SK-N-SH treated with all-trans-retinoic acid at 6 μM for 48 hours (cell line): Measurements from ENCODE around the gene MMP25.

Experiments
- ARNTL ChIP-seq: fragments of 450-650 bp; formaldehyde crosslinking; IDR thresholded peaks from 2 replicates; pipeline ENCODE4 v1.5.0; 2020; ENCODE audit warnings: low read depth, mild to moderate bottlenecking, moderate library complexity, borderline replicate concordance
- ESRRG ChIP-seq: fragments of 250-450 bp; sonication (Bioruptor Pico); IDR thresholded peaks from 2 replicates; pipeline ENCODE4 v1.6.1; 2021; ENCODE audit warnings: mild to moderate bottlenecking
- OSR1 ChIP-seq: fragments of 250-450 bp; sonication (Bioruptor Pico); IDR thresholded peaks from 2 replicates; pipeline ENCODE4 v1.8.0; 2022; ENCODE audit warnings: moderate library complexity, mild to moderate bottlenecking, inconsistent platforms
- SNAI2 ChIP-seq: fragments of 250-450 bp; sonication (Bioruptor Pico); IDR thresholded peaks from 2 replicates; pipeline ENCODE4 v1.5.0; 2020; ENCODE audit warnings: mild to moderate bottlenecking, moderate library complexity
- ZC3H10 ChIP-seq: fragments of 250-450 bp; sonication (Bioruptor Pico); IDR thresholded peaks from 2 replicates; pipeline ENCODE4 v1.5.1; 2021; ENCODE audit warnings: mild to moderate bottlenecking, moderate library complexity
- ZFP3 ChIP-seq: fragments of 250-450 bp; sonication (Bioruptor Pico); IDR thresholded peaks from 2 replicates; pipeline ENCODE4 v1.5.0; 2020; ENCODE audit warnings: mild to moderate bottlenecking, moderate library complexity
- ZFP30 ChIP-seq: fragments of 450-650 bp; formaldehyde crosslinking; IDR thresholded peaks from 2 replicates; pipeline ENCODE4 v1.5.0; 2022; ENCODE audit warnings: mild to moderate bottlenecking, moderate library complexity
- ZNF565 ChIP-seq: fragments of 450-650 bp; formaldehyde crosslinking; conservative IDR thresholded peaks from 2 replicates; pipeline ENCODE4 v1.5.0; 2020; ENCODE audit warnings: low read depth, mild to moderate bottlenecking, moderate library complexity
- TF ChIP-seq, protein P1 (sequence below): fragments of 250-450 bp; sonication (Bioruptor Pico); IDR thresholded peaks from 2 replicates; pipeline ENCODE4 v1.8.0; 2021; ENCODE audit warnings: low read depth, mild to moderate bottlenecking, moderate library complexity, borderline replicate concordance
- TF ChIP-seq, protein P2 (sequence below): fragments of 250-450 bp; sonication (Bioruptor Pico); IDR thresholded peaks from 2 replicates; pipeline ENCODE4 v1.5.0; 2020; ENCODE audit warnings: mild to moderate bottlenecking, moderate library complexity
- TF ChIP-seq, protein P3 (sequence below): fragments of 250-450 bp; sonication (Bioruptor Pico); IDR thresholded peaks from 2 replicates; pipeline ENCODE4 v1.8.0; 2020; ENCODE audit warnings: mild to moderate bottlenecking, moderate library complexity, borderline replicate concordance

DNA sequence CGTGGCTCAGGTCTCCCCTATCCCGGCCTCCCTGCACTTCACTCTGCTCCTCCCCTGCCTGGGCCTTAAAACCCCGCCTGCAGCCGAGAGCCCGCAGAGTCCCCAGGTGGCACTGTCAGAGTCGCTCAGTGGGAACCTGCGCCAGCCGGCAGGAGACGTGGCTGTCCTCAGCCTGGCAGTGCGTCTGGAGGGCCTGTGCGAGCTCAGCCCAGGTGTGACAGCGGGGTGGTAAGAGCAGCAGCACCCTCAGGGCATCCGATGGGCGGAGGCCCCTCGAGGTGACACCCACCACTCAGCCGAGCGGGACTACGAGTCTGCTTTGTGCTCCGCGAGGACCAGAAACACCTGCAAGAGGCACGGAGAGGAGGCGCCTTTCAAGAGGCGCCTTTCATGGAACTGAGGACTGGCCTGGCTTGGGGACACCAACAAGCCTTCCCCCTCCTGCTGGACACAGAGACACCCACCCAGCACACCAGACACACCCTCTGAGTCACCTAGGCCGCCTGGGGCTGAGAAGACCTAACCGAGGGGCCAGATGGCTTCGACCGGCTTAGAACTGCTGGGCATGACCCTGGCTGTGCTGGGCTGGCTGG lies 33.4 kb upstream of the MMP25 start, which contains the start of gene CLDN9:
- TF ChIP-seq, protein P1, sequence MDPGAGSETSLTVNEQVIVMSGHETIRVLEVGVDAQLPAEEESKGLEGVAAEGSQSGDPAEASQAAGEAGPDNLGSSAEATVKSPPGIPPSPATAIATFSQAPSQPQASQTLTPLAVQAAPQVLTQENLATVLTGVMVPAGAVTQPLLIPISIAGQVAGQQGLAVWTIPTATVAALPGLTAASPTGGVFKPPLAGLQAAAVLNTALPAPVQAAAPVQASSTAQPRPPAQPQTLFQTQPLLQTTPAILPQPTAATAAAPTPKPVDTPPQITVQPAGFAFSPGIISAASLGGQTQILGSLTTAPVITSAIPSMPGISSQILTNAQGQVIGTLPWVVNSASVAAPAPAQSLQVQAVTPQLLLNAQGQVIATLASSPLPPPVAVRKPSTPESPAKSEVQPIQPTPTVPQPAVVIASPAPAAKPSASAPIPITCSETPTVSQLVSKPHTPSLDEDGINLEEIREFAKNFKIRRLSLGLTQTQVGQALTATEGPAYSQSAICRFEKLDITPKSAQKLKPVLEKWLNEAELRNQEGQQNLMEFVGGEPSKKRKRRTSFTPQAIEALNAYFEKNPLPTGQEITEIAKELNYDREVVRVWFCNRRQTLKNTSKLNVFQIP (CRISPR knock-in tag) = no peak
- TF ChIP-seq ZFP3 (CRISPR knock-in tag) (no peak), ZC3H10 (CRISPR knock-in tag) (no peak), ZFP30 (CRISPR knock-in tag) (no peak), ESRRG (CRISPR knock-in tag) (no peak), SNAI2 (CRISPR knock-in tag) (no peak), OSR1 (CRISPR knock-in tag) (no peak), ZNF565 (CRISPR knock-in tag) (no peak), ARNTL (CRISPR knock-in tag) (no peak)
- TF ChIP-seq, protein P2, sequence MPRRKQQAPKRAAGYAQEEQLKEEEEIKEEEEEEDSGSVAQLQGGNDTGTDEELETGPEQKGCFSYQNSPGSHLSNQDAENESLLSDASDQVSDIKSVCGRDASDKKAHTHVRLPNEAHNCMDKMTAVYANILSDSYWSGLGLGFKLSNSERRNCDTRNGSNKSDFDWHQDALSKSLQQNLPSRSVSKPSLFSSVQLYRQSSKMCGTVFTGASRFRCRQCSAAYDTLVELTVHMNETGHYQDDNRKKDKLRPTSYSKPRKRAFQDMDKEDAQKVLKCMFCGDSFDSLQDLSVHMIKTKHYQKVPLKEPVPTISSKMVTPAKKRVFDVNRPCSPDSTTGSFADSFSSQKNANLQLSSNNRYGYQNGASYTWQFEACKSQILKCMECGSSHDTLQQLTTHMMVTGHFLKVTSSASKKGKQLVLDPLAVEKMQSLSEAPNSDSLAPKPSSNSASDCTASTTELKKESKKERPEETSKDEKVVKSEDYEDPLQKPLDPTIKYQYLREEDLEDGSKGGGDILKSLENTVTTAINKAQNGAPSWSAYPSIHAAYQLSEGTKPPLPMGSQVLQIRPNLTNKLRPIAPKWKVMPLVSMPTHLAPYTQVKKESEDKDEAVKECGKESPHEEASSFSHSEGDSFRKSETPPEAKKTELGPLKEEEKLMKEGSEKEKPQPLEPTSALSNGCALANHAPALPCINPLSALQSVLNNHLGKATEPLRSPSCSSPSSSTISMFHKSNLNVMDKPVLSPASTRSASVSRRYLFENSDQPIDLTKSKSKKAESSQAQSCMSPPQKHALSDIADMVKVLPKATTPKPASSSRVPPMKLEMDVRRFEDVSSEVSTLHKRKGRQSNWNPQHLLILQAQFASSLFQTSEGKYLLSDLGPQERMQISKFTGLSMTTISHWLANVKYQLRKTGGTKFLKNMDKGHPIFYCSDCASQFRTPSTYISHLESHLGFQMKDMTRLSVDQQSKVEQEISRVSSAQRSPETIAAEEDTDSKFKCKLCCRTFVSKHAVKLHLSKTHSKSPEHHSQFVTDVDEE (CRISPR knock-in tag) = no peak
- TF ChIP-seq, protein P3, sequence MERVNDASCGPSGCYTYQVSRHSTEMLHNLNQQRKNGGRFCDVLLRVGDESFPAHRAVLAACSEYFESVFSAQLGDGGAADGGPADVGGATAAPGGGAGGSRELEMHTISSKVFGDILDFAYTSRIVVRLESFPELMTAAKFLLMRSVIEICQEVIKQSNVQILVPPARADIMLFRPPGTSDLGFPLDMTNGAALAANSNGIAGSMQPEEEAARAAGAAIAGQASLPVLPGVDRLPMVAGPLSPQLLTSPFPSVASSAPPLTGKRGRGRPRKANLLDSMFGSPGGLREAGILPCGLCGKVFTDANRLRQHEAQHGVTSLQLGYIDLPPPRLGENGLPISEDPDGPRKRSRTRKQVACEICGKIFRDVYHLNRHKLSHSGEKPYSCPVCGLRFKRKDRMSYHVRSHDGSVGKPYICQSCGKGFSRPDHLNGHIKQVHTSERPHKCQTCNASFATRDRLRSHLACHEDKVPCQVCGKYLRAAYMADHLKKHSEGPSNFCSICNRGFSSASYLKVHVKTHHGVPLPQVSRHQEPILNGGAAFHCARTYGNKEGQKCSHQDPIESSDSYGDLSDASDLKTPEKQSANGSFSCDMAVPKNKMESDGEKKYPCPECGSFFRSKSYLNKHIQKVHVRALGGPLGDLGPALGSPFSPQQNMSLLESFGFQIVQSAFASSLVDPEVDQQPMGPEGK (CRISPR knock-in tag) = no peak
